GM23338 (cell line): ENCODE results near the gene NRF1.

Experiments used
- CTCF ChIP-seq, 2 experiments: fragments of 200-600 bp in 1 of 2; sonication (generic) in 1 of 2; conservative IDR thresholded peaks; 2 replicates each; pipeline versions ENCODE4 v1.5.1 to v1.6.1; 2016 to 2017; ENCODE audit warnings: antibody characterized with exemption in 2 of 2, low read depth in 2 of 2, mild to moderate bottlenecking in 2 of 2, moderate library complexity in 1 of 2
- POLR2AphosphoS5 ChIP-seq: IDR thresholded peaks from 2 replicates; pipeline ENCODE4 v1.6.1; 2016; ENCODE audit warnings: antibody characterized with exemption, low read depth
- REST ChIP-seq: IDR thresholded peaks from one replicate; pipeline ENCODE4 v1.6.1; 2018; ENCODE audit warnings: antibody characterized with exemption; ENCODE audit not compliant: unreplicated experiment
- ZNF114 ChIP-seq: fragments of 250-450 bp; sonication (Bioruptor Pico); IDR thresholded peaks from 2 replicates; pipeline ENCODE4 v1.5.0; 2020; ENCODE audit warnings: mild to moderate bottlenecking, moderate library complexity

GRCh38 chr7:129793506-129794310 is 182.2 kb downstream of the NRF1 start:
- TF ChIP-seq CTCF (conservative IDR thresholded peaks at IDR 0.05; ENCODE audit: low read depth in 2 of 2) (no peak), ZNF114 (CRISPR knock-in tag) (no peak), POLR2AphosphoS5 (no peak), REST (no peak)
